Stimulated activated CD8-positive, alpha-beta memory T cell treated with anti-CD3 and anti-CD28 coated beads, Interleukin-4, amount 100 ng/mL, for 48 hours (primary cell): ENCODE data around the gene ARHGEF4.
A peak's percentile ranks its signal among the peaks of the same experiment; 100 is the strongest.

Experiments
- DNase-seq: peaks from one replicate; pipeline ENCODE4 v3.0.0-alpha.2; 2020

Gene ARHGEF4

GRCh38 chr2:131093696-131094462 lies 257.2 kb downstream of the ARHGEF4 start:
- DNase-seq, result peak; percentile 55

GRCh38 chr2:131094463-131095281 lies 258.0 kb downstream of the ARHGEF4 start:
- no peak for DNase-seq
